ENCODE results near the gene ILKAP. TPM values are rescaled to one million over a fixed set of nuclear protein-coding genes. Genes with fewer than 3 reads are reported as not detected.

The ILKAP gene
- total and polyA plus RNA-seq, 2 of the 4 experiments (the other 2 are of a cell fraction): 13.3 to 44.2 TPM

GRCh38 chr2:238159071-238159539 lies 44.4 kb downstream of the ILKAP start:
- Histone ChIP-seq H3K23ac (ENCODE audit: low read depth, low read length) (no peak overlapping the region), H3K4me1 (ENCODE audit: control insufficient read depth, insufficient read depth, low read length) (peaks cover 19% of the 10 kb centered on the region)
- CTCF ChIA-PET: interaction anchor here (0.6 kb wide), 1 partner anchor 82 kb away, joined by 3 read pairs; no protein-coding TSS in a partner anchor

More at GRCh38 chr2:238159071-238159539, 44.4 kb downstream of the ILKAP start:
- Histone ChIP-seq H4K8ac (ENCODE audit: low read depth in 2 of 2, low read length in 2 of 2) (no peak overlapping the region), H4K20me1 (ENCODE audit: insufficient read depth, low read length) (no peaks in the 10 kb centered on the region), H2AK9ac (replicated peaks; ENCODE audit: low read depth, low read length, poor library complexity) (no peak overlapping the region), H2BK120ac (ENCODE audit: low read depth, low read length) (no peak overlapping the region), H2BK20ac (ENCODE audit: low read depth, low read length) (no peak overlapping the region), H3K18ac (ENCODE audit: low read depth, low read length) (no peak overlapping the region), H3K27ac (ENCODE audit: insufficient read depth, low read length) (no peak overlapping the region; the same call in 1 of the 2 replicates), H3K56ac (ENCODE audit: extremely low read depth, insufficient read depth, low read length) (no peak overlapping the region), H3K27me3 (ENCODE audit: control insufficient read depth, insufficient read depth, low read length) (peaks cover 2% of the 10 kb centered on the region; the same call in 1 of the 2 replicates), H3K36me3 (ENCODE audit: control insufficient read depth, insufficient read depth, low read length) (no peaks in the 10 kb centered on the region), H3K9ac (ENCODE audit: low read depth, low read length) (peak overlapping the region; percentile 32; the same call in 1 of the 2 replicates), H2AFZ (replicated peaks; ENCODE audit: low read length, poor library complexity) (peak overlapping the region; percentile 77), H2BK5ac (ENCODE audit: low read depth, low read length, poor library complexity, severe bottlenecking) (no peak overlapping the region), H3K9me3 (ENCODE audit: control insufficient read depth, insufficient read depth, low read length) (no peaks in the 10 kb centered on the region), H3K14ac (replicated peaks; ENCODE audit: low read depth, low read length) (0 out of 2 replicates have a peak overlapping the region, but pooled peaks have one; percentile 0), H3K79me1 (ENCODE audit: low read depth in 1 of 2, low read length in 2 of 2) (no peaks in the 10 kb centered on the region; a peak in 1 of 4 replicates), H2AK5ac (ENCODE audit: low read depth, low read length) (no peak overlapping the region), H2BK15ac (ENCODE audit: low read depth, low read length) (no peak overlapping the region), H3K9me1 (ENCODE audit: insufficient read depth, low read length) (0 out of 2 replicates have a peak, but pooled peaks cover 7% of the 10 kb centered on the region), H3K4me2 (ENCODE audit: low read depth, low read length) (peak overlapping the region; percentile 80), H3K4ac (ENCODE audit: low read depth, low read length) (no peak overlapping the region), H4K5ac (ENCODE audit: low read depth, low read length) (no peak overlapping the region), H4K91ac (ENCODE audit: insufficient read depth, low read depth, low read length) (no peak overlapping the region), H3K4me3 (ENCODE audit: insufficient read depth, low read depth, low read length) (peak overlapping the region; percentile 44)
- 3% methylated on average over 13 of the region's 52 CpGs; no CpG with 5 or more reads in 1 of the 2 experiments for WGBS, 2 experiments (ENCODE audit: extremely low coverage in 2 of 2, insufficient read length in 1 of 2)
- intact Hi-C loops (cut with micrococcal nuclease): no loop called here
- POLR2A ChIA-PET (ENCODE audit: unreplicated experiment): no interaction called here
- DNase-seq: no peak
- dilution Hi-C loops (cut with HindIII; ENCODE audit: low sequenced_read_pairs, unreplicated experiment): no loop called here
- in situ Hi-C loops (cut with MboI; ENCODE audit: low sequenced_read_pairs): no loop called here
- TF ChIP-seq CHD1 (IDR thresholded peaks at IDR 0.05; ENCODE audit: low read depth, low read length): no peak
- no peak for TF ChIP-seq NFE2L2 (IDR thresholded peaks at IDR 0.05; ENCODE audit: low read depth, low read length)
- peak; percentile 35 for ATAC-seq (ENCODE audit: low read depth)
- BruUV-seq (replicated peaks): no TSS peak
